ENCODE measurements around the gene KCNMA1. TPM values are rescaled to one million over a fixed set of nuclear protein-coding genes. Genes with fewer than 3 reads are reported as not detected.

KCNMA1 gene
- total RNA-seq, 1 experiment from 2014 or later, result 0.49 TPM

- no peaks in the 10 kb centered on the region for H3K9me3 ChIP-seq (ENCODE audit: control insufficient read depth in 1 of 2, insufficient read depth in 1 of 2, low read depth in 1 of 2, low read length in 2 of 2)
- H3K9ac ChIP-seq (ENCODE audit: low read length), result no peak overlapping the region
- no peak for TF ChIP-seq EZH2phosphoT487 (IDR thresholded peaks at IDR 0.05; ENCODE audit: borderline replicate concordance)
- TF ChIP-seq SP1 (IDR thresholded peaks at IDR 0.05; ENCODE audit: low read depth), result no peak
- no peak for TF ChIP-seq YY1 (IDR thresholded peaks at IDR 0.05; ENCODE audit: extremely low read depth, insufficient replicate concordance, low read depth, low read length)
- TF ChIP-seq REST (IDR thresholded peaks at IDR 0.05; ENCODE audit: low read depth), result no peak
- no peak for TF ChIP-seq ZFX (IDR thresholded peaks at IDR 0.05)
- TF ChIP-seq TCF7L2 (IDR thresholded peaks at IDR 0.05; ENCODE audit: borderline replicate concordance, extremely low read depth, insufficient read depth, insufficient read length), result no peak
- TF ChIP-seq POLR2AphosphoS5 (IDR thresholded peaks at IDR 0.05; ENCODE audit: low read depth, low read length), result no peak
- no peak for TF ChIP-seq ZBTB33 (IDR thresholded peaks at IDR 0.05; ENCODE audit: extremely low read depth, insufficient replicate concordance, low read length)
- no peak for TF ChIP-seq EGR1 (IDR thresholded peaks at IDR 0.05; ENCODE audit: low read depth)
- TF ChIP-seq CEBPB (IDR thresholded peaks at IDR 0.05; ENCODE audit: low read depth), result no peak
- no peak for TF ChIP-seq CBX3 (IDR thresholded peaks at IDR 0.05; ENCODE audit: low read depth)
- TF ChIP-seq ATF3 (IDR thresholded peaks at IDR 0.05), result no peak
- H3K27ac ChIP-seq (ENCODE audit: low read depth, low read length), result no peak overlapping the region
- H3K36me3 ChIP-seq (ENCODE audit: control insufficient read depth in 1 of 2, insufficient read depth in 2 of 2, low read length in 2 of 2), result no peaks in the 10 kb centered on the region
- ChIA-PET CTCF (interaction anchor here (0.8 kb wide), 1 partner anchor 25 kb away, joined by 3 read pairs; no protein-coding TSS in a partner anchor), POLR2A (no interaction called here), RAD21 (ENCODE audit: low non-redundant PET in 1 of 2, low total read pairs in 2 of 2, uncharacterized antibody in 2 of 2, unreplicated experiment in 2 of 2) (no interaction called here)
- H4K20me1 ChIP-seq (ENCODE audit: insufficient read depth), result no peaks in the 10 kb centered on the region
- H3K4me3 ChIP-seq (replicated peaks in 1 of 2; ENCODE audit: low read depth in 1 of 2, low read length in 2 of 2), result no peak overlapping the region
- BruUV-seq (replicated peaks), result no TSS peak
- intact Hi-C loops (cut with micrococcal nuclease), result no loop called here
- H3K27me3 ChIP-seq (ENCODE audit: insufficient read depth, low read length), result peaks cover 5% of the 10 kb centered on the region; the same call in 1 of the 2 replicates
- H3K4me1 ChIP-seq (ENCODE audit: control insufficient read depth in 1 of 2, insufficient read depth in 2 of 2, low read length in 2 of 2), result no peaks in the 10 kb centered on the region
- H3K9me2 ChIP-seq (ENCODE audit: insufficient read depth), result no peaks in the 10 kb centered on the region
- no peaks in the 10 kb centered on the region for H3K79me2 ChIP-seq (ENCODE audit: insufficient read depth, low read length)
- DNase-seq (ENCODE audit: low read depth, low spot score) (no peak), ATAC-seq (no peak)
- H2AFZ ChIP-seq (ENCODE audit: low read depth, low read length, poor library complexity, severe bottlenecking), result no peak overlapping the region
- no peak overlapping the region for H3K4me2 ChIP-seq (ENCODE audit: low read length)
Measured at GRCh38 chr10:77417359-77417758, 220.2 kb downstream of the KCNMA1 start.

All from HCT116 (cell line).